WTC11 (cell line): ENCODE measurements around the gene NARS2. TPM values are rescaled to one million over a fixed set of nuclear protein-coding genes. Genes with fewer than 3 reads are reported as not detected.

Source experiments
- ATAC-seq: fragments of 200-7000 bp; cut with Tn5 transposase; 2 replicates; pipeline ENCODE4 v1.10.0; 2021; ENCODE audit warnings: mild to moderate bottlenecking, moderate library complexity
- CTCF ChIA-PET: fragments of 300-600 bp; sonication (Branson Sonifier 250); formaldehyde crosslinking; loops from one replicate; lab custom pipeline; 2021; ENCODE audit warnings: antibody characterized with exemption; lab: Charles Lee
- POLR2A ChIA-PET: fragments of 350-600 bp; sonication (Branson Sonifier 250); formaldehyde crosslinking; loops from one replicate; lab custom pipeline; 2021; ENCODE audit warnings: antibody characterized with exemption; lab: Charles Lee
- DNase-seq: peaks from one replicate; pipeline ENCODE4 v3.0.0; 2021; ENCODE audit warnings: low spot score
- H3K27ac Mint-ChIP-seq: 2 replicates; pipeline ENCODE4 v1.8.0; 2021; ENCODE audit warnings: mixed read lengths
- H3K27me3 Mint-ChIP-seq: 2 replicates; pipeline ENCODE4 v1.8.0; 2021; ENCODE audit warnings: low read depth, mild to moderate bottlenecking, moderate library complexity, mixed read lengths
- H3K36me3 Mint-ChIP-seq: 2 replicates; pipeline ENCODE4 v1.8.0; 2021; ENCODE audit warnings: mixed read lengths
- H3K4me1 Mint-ChIP-seq: 2 replicates; pipeline ENCODE4 v1.8.0; 2022; ENCODE audit warnings: mixed read lengths
- H3K4me3 Mint-ChIP-seq: 2 replicates; pipeline ENCODE4 v1.8.0; 2021; ENCODE audit warnings: mild to moderate bottlenecking, moderate library complexity, mixed read lengths
- H3K9me3 Mint-ChIP-seq: 2 replicates; pipeline ENCODE4 v1.8.0; 2021; ENCODE audit warnings: mixed read lengths
- CBFB ChIP-seq: sonication (generic); formaldehyde crosslinking; IDR thresholded peaks from 2 replicates; pipeline ENCODE4 v1.8.1; 2022; ENCODE audit warnings: mild to moderate bottlenecking, low read depth, missing genetic modification reagents
- GABPB1 ChIP-seq: sonication (generic); formaldehyde crosslinking; IDR thresholded peaks from 2 replicates; pipeline ENCODE4 v1.8.1; 2023; ENCODE audit warnings: mild to moderate bottlenecking, missing genetic modification reagents
- JAZF1 ChIP-seq: fragments of 250-450 bp; sonication (Bioruptor Pico); IDR thresholded peaks from 2 replicates; pipeline ENCODE4 v1.9.0; 2021; ENCODE audit warnings: moderate library complexity, mild to moderate bottlenecking, inconsistent platforms
- JUN ChIP-seq: sonication (generic); formaldehyde crosslinking; IDR thresholded peaks from 2 replicates; pipeline ENCODE4 v1.8.0; 2023; ENCODE audit warnings: mild to moderate bottlenecking, missing genetic modification reagents
- MXD4 ChIP-seq: fragments of 250-450 bp; sonication (Bioruptor Pico); IDR thresholded peaks from 2 replicates; pipeline ENCODE4 v1.8.0; 2021; ENCODE audit warnings: mild to moderate bottlenecking, moderate library complexity, borderline replicate concordance
- NFYB ChIP-seq: sonication (generic); formaldehyde crosslinking; conservative IDR thresholded peaks from 2 replicates; pipeline ENCODE4 v1.8.0; 2022; ENCODE audit warnings: low read depth, missing genetic modification reagents
- OVOL2 ChIP-seq: fragments of 250-450 bp; sonication (Bioruptor Pico); IDR thresholded peaks from 2 replicates; pipeline ENCODE4 v1.9.0; 2021; ENCODE audit warnings: mild to moderate bottlenecking, borderline replicate concordance
- SOX15 ChIP-seq: fragments of 250-450 bp; sonication (Bioruptor Pico); IDR thresholded peaks from 2 replicates; pipeline ENCODE4 v1.9.0; 2021; ENCODE audit warnings: mild to moderate bottlenecking
- ZNF263 ChIP-seq: sonication (generic); formaldehyde crosslinking; IDR thresholded peaks from 2 replicates; pipeline ENCODE4 v1.8.1; 2022; ENCODE audit warnings: low read depth, mild to moderate bottlenecking, moderate library complexity, missing genetic modification reagents
- total RNA-seq: library from RNA; stranded (reverse); gene quantifications from 3 replicates; pipeline ENCODE4 v1.2.3, GENCODE V29; 2021
- TF ChIP-seq, protein P1 (sequence below): fragments of 250-450 bp; sonication (Bioruptor Pico); conservative IDR thresholded peaks from 2 replicates; pipeline ENCODE4 v1.9.0; 2021; ENCODE audit warnings: mild to moderate bottlenecking
- TF ChIP-seq, protein P2 (sequence below): sonication (generic); formaldehyde crosslinking; conservative IDR thresholded peaks from 2 replicates; pipeline ENCODE4 v1.8.1; 2023; ENCODE audit warnings: mild to moderate bottlenecking, low read depth, missing genetic modification reagents, moderate library complexity
- TF ChIP-seq, protein P3 (sequence below): sonication (generic); formaldehyde crosslinking; IDR thresholded peaks from 2 replicates; pipeline ENCODE4 v1.8.1; 2023; ENCODE audit warnings: mild to moderate bottlenecking, missing genetic modification reagents, moderate library complexity
- TF ChIP-seq, protein P4 (sequence below): fragments of 250-450 bp; sonication (Bioruptor Pico); IDR thresholded peaks from 2 replicates; pipeline ENCODE4 v1.9.0; 2021; ENCODE audit warnings: mild to moderate bottlenecking
- TF ChIP-seq, protein P5 (sequence below): fragments of 250-450 bp; sonication (Bioruptor Pico); IDR thresholded peaks from 2 replicates; pipeline ENCODE4 v2.1.2; 2022; ENCODE audit warnings: mild to moderate bottlenecking, moderate library complexity
- TF ChIP-seq, protein P6 (sequence below): fragments of 250-450 bp; sonication (Bioruptor Pico); IDR thresholded peaks from 2 replicates; pipeline ENCODE4 v1.9.0; 2021; ENCODE audit warnings: mild to moderate bottlenecking
- TF ChIP-seq, protein P7 (sequence below): sonication (generic); formaldehyde crosslinking; IDR thresholded peaks from 2 replicates; pipeline ENCODE4 v1.8.1; 2023; ENCODE audit warnings: mild to moderate bottlenecking, missing genetic modification reagents, moderate library complexity
- TF ChIP-seq, protein P8 (sequence below): sonication (generic); formaldehyde crosslinking; IDR thresholded peaks from 2 replicates; pipeline ENCODE4 v1.8.0; 2022; ENCODE audit warnings: mild to moderate bottlenecking, missing genetic modification reagents

The NARS2 gene
- total RNA-seq, 1 experiment from 2014 or later = 36.4 TPM

DNA sequence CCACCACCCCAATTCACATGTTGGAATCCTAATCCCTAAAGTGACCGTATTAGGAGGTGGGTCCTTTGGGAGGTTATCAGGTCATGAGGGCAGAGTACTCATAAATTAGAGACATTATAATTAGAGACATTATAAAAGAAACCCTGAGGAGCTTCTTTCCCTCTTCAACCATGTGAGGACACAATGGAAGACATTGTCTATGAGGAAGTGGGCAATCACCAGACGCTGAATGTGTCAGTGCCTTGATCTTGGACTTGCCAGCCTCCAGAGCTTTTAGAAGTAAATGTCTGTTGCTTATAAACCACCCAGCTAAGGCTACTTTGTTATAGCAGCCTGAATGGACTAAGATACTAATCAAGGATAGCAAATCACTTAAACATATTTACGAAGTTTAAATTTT lies 171.8 kb downstream of the NARS2 start (continued):
- TF ChIP-seq, protein P1, sequence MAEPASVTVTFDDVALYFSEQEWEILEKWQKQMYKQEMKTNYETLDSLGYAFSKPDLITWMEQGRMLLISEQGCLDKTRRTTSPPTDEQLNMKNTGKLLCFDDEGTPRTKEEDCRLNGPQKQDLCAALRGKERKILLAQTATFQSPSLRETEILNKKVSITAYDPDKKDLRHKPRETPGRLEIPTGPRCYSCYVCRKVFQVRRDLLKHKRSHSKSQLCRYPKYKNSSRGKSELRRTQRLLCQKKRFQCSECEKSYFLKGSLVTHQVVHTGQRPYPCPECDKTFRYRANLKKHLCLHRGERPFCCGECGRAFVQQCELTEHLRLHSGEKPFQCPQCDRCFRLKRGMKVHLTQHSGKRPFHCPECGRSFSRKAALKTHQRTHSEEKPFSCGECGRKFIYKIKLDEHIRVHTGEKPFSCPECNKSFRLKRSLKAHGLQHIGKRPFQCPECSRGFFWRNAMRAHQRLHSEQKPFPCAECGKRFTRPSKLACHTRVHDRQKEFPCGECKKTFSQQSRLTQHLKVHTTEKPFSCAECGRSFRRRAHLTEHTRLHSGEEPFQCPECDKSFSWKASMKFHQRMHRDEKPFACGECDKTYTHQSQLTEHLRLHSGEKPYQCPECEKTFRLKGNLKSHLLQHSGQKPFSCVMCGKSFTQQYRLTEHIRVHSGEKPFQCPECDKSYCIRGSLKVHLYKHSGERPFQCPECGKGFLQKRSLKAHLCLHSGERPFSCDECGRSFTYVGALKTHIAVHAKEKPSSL (CRISPR knock-in tag) = no peak

DNA sequence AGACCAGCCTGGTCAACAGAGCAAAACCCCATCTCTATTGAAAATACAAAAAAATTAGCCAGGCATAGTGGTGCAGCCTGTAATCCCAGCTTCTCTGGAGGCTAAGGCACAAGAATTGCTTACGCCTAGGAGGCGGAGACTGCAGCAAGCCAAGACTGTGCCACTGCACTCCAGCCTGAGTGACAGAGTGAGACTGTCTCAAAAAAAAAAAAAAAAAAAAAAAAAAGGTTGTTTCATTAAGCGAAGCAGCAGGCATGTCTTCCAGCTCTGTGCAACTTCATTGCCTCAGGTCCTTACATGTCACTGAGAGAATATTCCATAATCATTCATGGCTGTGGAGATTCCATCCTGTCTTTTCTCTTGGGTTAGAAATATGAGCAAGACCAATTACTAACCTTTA lies 174.0 kb downstream of the NARS2 start:
- ChIA-PET CTCF (interaction anchor here (0.7 kb wide), 1 partner anchor 148 kb away, joined by 3 read pairs; no protein-coding TSS in a partner anchor), POLR2A (interaction anchor here (0.6 kb wide), 1 partner anchor 152 kb away, joined by 7 read pairs; no protein-coding TSS in a partner anchor)
- DNase-seq = no peak
- Mint-ChIP-seq H3K27ac (no peak overlapping the region), H3K9me3 (no peaks in the 10 kb centered on the region), H3K27me3 (peaks cover 41% of the 10 kb centered on the region), H3K4me1 (peaks cover 23% of the 10 kb centered on the region), H3K4me3 (no peak overlapping the region), H3K36me3 (no peaks in the 10 kb centered on the region)
- no peak; the same call in 1 of the 2 replicates for ATAC-seq
- TF ChIP-seq, protein P2, sequence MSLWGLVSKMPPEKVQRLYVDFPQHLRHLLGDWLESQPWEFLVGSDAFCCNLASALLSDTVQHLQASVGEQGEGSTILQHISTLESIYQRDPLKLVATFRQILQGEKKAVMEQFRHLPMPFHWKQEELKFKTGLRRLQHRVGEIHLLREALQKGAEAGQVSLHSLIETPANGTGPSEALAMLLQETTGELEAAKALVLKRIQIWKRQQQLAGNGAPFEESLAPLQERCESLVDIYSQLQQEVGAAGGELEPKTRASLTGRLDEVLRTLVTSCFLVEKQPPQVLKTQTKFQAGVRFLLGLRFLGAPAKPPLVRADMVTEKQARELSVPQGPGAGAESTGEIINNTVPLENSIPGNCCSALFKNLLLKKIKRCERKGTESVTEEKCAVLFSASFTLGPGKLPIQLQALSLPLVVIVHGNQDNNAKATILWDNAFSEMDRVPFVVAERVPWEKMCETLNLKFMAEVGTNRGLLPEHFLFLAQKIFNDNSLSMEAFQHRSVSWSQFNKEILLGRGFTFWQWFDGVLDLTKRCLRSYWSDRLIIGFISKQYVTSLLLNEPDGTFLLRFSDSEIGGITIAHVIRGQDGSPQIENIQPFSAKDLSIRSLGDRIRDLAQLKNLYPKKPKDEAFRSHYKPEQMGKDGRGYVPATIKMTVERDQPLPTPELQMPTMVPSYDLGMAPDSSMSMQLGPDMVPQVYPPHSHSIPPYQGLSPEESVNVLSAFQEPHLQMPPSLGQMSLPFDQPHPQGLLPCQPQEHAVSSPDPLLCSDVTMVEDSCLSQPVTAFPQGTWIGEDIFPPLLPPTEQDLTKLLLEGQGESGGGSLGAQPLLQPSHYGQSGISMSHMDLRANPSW (CRISPR knock-in tag) = no peak
- TF ChIP-seq CBFB (CRISPR knock-in tag) = no peak
- TF ChIP-seq, protein P3, sequence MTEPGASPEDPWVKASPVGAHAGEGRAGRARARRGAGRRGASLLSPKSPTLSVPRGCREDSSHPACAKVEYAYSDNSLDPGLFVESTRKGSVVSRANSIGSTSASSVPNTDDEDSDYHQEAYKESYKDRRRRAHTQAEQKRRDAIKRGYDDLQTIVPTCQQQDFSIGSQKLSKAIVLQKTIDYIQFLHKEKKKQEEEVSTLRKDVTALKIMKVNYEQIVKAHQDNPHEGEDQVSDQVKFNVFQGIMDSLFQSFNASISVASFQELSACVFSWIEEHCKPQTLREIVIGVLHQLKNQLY (CRISPR knock-in tag) = no peak
- no peak for TF ChIP-seq MXD4 (CRISPR knock-in tag)
- TF ChIP-seq, protein P4, sequence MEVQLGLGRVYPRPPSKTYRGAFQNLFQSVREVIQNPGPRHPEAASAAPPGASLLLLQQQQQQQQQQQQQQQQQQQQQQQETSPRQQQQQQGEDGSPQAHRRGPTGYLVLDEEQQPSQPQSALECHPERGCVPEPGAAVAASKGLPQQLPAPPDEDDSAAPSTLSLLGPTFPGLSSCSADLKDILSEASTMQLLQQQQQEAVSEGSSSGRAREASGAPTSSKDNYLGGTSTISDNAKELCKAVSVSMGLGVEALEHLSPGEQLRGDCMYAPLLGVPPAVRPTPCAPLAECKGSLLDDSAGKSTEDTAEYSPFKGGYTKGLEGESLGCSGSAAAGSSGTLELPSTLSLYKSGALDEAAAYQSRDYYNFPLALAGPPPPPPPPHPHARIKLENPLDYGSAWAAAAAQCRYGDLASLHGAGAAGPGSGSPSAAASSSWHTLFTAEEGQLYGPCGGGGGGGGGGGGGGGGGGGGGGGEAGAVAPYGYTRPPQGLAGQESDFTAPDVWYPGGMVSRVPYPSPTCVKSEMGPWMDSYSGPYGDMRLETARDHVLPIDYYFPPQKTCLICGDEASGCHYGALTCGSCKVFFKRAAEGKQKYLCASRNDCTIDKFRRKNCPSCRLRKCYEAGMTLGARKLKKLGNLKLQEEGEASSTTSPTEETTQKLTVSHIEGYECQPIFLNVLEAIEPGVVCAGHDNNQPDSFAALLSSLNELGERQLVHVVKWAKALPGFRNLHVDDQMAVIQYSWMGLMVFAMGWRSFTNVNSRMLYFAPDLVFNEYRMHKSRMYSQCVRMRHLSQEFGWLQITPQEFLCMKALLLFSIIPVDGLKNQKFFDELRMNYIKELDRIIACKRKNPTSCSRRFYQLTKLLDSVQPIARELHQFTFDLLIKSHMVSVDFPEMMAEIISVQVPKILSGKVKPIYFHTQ = no peak
- TF ChIP-seq JAZF1 = no peak
- TF ChIP-seq, protein P5, sequence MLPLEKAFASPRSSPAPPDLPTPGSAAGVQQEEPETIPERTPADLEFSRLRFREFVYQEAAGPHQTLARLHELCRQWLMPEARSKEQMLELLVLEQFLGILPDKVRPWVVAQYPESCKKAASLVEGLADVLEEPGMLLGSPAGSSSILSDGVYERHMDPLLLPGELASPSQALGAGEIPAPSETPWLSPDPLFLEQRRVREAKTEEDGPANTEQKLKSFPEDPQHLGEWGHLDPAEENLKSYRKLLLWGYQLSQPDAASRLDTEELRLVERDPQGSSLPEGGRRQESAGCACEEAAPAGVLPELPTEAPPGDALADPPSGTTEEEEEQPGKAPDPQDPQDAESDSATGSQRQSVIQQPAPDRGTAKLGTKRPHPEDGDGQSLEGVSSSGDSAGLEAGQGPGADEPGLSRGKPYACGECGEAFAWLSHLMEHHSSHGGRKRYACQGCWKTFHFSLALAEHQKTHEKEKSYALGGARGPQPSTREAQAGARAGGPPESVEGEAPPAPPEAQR (CRISPR knock-in tag) = no peak
- TF ChIP-seq JUN (CRISPR knock-in tag) = no peak
- TF ChIP-seq, protein P6, sequence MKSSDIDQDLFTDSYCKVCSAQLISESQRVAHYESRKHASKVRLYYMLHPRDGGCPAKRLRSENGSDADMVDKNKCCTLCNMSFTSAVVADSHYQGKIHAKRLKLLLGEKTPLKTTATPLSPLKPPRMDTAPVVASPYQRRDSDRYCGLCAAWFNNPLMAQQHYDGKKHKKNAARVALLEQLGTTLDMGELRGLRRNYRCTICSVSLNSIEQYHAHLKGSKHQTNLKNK = no peak

DNA sequence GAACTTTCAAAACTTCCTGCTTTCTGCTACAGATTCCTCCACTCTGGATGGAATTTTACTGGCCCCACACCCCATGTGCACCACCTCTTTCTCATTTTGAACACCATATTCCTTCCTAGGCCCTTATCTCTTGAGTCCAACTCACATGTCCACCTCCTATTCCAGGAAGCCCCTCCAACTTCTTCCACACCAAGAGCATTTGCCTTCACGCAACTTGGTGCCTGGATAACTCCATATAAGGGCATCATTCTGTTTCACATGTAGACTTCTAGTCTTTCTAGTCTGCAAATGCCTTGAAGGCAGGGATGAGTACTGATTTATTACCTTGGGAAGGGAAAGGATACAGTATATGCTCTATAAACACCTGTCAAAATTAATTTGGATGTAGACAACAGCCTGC lies 174.5 kb downstream of the NARS2 start:
- ChIA-PET POLR2A (no interaction called here), CTCF (interaction anchor here (0.7 to 1.4 kb wide), 3 partner anchors 21 to 164 kb away, joined by 3 to 4 read pairs (median 3); no protein-coding TSS in a partner anchor)

More for the DNA sequence above, 174.5 kb downstream of the NARS2 start:
- Mint-ChIP-seq H3K4me3 (no peak overlapping the region), H3K4me1 (peaks cover 23% of the 10 kb centered on the region), H3K9me3 (no peaks in the 10 kb centered on the region), H3K27me3 (peaks cover 41% of the 10 kb centered on the region), H3K27ac (no peak overlapping the region), H3K36me3 (no peaks in the 10 kb centered on the region)
- ATAC-seq (no peak), DNase-seq (no peak)
- TF ChIP-seq, protein P7, sequence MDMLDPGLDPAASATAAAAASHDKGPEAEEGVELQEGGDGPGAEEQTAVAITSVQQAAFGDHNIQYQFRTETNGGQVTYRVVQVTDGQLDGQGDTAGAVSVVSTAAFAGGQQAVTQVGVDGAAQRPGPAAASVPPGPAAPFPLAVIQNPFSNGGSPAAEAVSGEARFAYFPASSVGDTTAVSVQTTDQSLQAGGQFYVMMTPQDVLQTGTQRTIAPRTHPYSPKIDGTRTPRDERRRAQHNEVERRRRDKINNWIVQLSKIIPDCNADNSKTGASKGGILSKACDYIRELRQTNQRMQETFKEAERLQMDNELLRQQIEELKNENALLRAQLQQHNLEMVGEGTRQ = no peak
- TF ChIP-seq OVOL2 (CRISPR knock-in tag) (no peak), NFYB (CRISPR knock-in tag) (no peak), GABPB1 (no peak), SOX15 (no peak), ZNF263 (CRISPR knock-in tag) (no peak)
- TF ChIP-seq, protein P2 (CRISPR knock-in tag) = no peak
- TF ChIP-seq, protein P8, sequence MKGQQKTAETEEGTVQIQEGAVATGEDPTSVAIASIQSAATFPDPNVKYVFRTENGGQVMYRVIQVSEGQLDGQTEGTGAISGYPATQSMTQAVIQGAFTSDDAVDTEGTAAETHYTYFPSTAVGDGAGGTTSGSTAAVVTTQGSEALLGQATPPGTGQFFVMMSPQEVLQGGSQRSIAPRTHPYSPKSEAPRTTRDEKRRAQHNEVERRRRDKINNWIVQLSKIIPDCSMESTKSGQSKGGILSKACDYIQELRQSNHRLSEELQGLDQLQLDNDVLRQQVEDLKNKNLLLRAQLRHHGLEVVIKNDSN (CRISPR knock-in tag) = no peak
